Raji (cell line): ENCODE data around the gene TK2.

Experiments used
- POLR2A ChIP-seq: IDR thresholded peaks from 2 replicates; pipeline ENCODE4 v1.6.1; 2011; ENCODE audit warnings: low read depth, low read length, control low read depth; ENCODE audit not compliant: insufficient read depth

TK2 gene

GRCh38 chr16:66508248-66508913 is 41.5 kb downstream of the TK2 start:
- no peak for TF ChIP-seq POLR2A

GRCh38 chr16:66507731-66508239 is 42.1 kb downstream of the TK2 start:
- TF ChIP-seq POLR2A: no peak

GRCh38 chr16:66503612-66504011 is 46.3 kb downstream of the TK2 start:
- TF ChIP-seq POLR2A: no peak

- no peak for TF ChIP-seq POLR2A
Measured at GRCh38 chr16:66503030-66503429, 46.9 kb downstream of the TK2 start.

- no peak for TF ChIP-seq POLR2A
Measured at GRCh38 chr16:66502020-66502913, 47.7 kb downstream of the TK2 start.

- no peak for TF ChIP-seq POLR2A
Measured at GRCh38 chr16:66495440-66495839, 54.5 kb downstream of the TK2 start.

GRCh38 chr16:66494916-66495315 is 55.0 kb downstream of the TK2 start:
- TF ChIP-seq POLR2A: no peak

- no peak for TF ChIP-seq POLR2A
Measured at GRCh38 chr16:66493490-66494401, 56.2 kb downstream of the TK2 start.

GRCh38 chr16:66491716-66492064 is 58.2 kb downstream of the TK2 start:
- TF ChIP-seq POLR2A: no peak

GRCh38 chr16:66490774-66491715 is 58.9 kb downstream of the TK2 start:
- TF ChIP-seq POLR2A: no peak

- TF ChIP-seq POLR2A: no peak
Measured at GRCh38 chr16:66489818-66490217, 60.1 kb downstream of the TK2 start.

GRCh38 chr16:66489385-66489784 is 60.5 kb downstream of the TK2 start:
- TF ChIP-seq POLR2A: no peak

GRCh38 chr16:66488505-66488904 is 61.4 kb downstream of the TK2 start:
- TF ChIP-seq POLR2A: no peak
